Measurements from ENCODE around the gene THOP1. TPM values are rescaled to one million over a fixed set of nuclear protein-coding genes. Genes with fewer than 3 reads are reported as not detected.

Gene THOP1
- total and polyA plus RNA-seq, 10 of the 15 experiments (the other 5 are each of a cell fraction or from before 2014, with no cell fraction given), result 1.9 to 270 (median 169) TPM

GRCh38 chr19:2782936-2783780, 2.1 kb upstream of the THOP1 start, which contains the start of gene SGTA (continued):
- TF ChIP-seq, protein P1, sequence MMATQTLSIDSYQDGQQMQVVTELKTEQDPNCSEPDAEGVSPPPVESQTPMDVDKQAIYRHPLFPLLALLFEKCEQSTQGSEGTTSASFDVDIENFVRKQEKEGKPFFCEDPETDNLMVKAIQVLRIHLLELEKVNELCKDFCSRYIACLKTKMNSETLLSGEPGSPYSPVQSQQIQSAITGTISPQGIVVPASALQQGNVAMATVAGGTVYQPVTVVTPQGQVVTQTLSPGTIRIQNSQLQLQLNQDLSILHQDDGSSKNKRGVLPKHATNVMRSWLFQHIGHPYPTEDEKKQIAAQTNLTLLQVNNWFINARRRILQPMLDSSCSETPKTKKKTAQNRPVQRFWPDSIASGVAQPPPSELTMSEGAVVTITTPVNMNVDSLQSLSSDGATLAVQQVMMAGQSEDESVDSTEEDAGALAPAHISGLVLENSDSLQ (IDR thresholded peaks at IDR 0.05), result peak; percentile 78
- TF ChIP-seq RBBP5 (conservative IDR thresholded peaks at IDR 0.05) (no peak), TBL1XR1 (IDR thresholded peaks at IDR 0.05; ENCODE audit: low read depth, low read length) (peak; percentile 68; the same call in 1 of the 2 replicates), NRF1 (conservative IDR thresholded peaks at IDR 0.05; ENCODE audit: low read depth, low read length) (peak; percentile 94), TCF12 (IDR thresholded peaks at IDR 0.05; ENCODE audit: low read depth, low read length) (peak; percentile 94), ZSCAN29 (IDR thresholded peaks at IDR 0.05) (no peak), BRCA1 (IDR thresholded peaks at IDR 0.05; ENCODE audit: low read depth, low read length) (no peak), ZNF592 (IDR thresholded peaks at IDR 0.05) (no peak), ASH2L (IDR thresholded peaks at IDR 0.05; ENCODE audit: borderline replicate concordance, low read depth) (no peak), IRF4 (IDR thresholded peaks at IDR 0.05; ENCODE audit: low read depth, low read length) (peak; percentile 79), BMI1 (IDR thresholded peaks at IDR 0.05; ENCODE audit: borderline replicate concordance) (peak; percentile 98), NFXL1 (IDR thresholded peaks at IDR 0.05; ENCODE audit: borderline replicate concordance) (no peak), EZH2 (IDR thresholded peaks at IDR 0.05; ENCODE audit: borderline replicate concordance, control insufficient read depth, low read depth, low read length) (no peak), TAF1 (IDR thresholded peaks at IDR 0.05; ENCODE audit: borderline replicate concordance, low read depth, low read length) (peak; percentile 11; the same call in 1 of the 2 replicates), MEF2B (IDR thresholded peaks at IDR 0.05; ENCODE audit: partially characterized antibody, poor library complexity, severe bottlenecking) (peak; percentile 66), ATF7 (IDR thresholded peaks at IDR 0.05; ENCODE audit: low read depth) (peak; percentile 58), HDGF (IDR thresholded peaks at IDR 0.05) (peak; percentile 78), NKRF (conservative IDR thresholded peaks at IDR 0.05) (peak; percentile 56)
- TF ChIP-seq, protein P2, sequence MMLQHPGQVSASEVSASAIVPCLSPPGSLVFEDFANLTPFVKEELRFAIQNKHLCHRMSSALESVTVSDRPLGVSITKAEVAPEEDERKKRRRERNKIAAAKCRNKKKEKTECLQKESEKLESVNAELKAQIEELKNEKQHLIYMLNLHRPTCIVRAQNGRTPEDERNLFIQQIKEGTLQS (IDR thresholded peaks at IDR 0.05; ENCODE audit: borderline replicate concordance, extremely low read depth, low read depth, low read length), result peak; percentile 97
- TF ChIP-seq, protein P3, sequence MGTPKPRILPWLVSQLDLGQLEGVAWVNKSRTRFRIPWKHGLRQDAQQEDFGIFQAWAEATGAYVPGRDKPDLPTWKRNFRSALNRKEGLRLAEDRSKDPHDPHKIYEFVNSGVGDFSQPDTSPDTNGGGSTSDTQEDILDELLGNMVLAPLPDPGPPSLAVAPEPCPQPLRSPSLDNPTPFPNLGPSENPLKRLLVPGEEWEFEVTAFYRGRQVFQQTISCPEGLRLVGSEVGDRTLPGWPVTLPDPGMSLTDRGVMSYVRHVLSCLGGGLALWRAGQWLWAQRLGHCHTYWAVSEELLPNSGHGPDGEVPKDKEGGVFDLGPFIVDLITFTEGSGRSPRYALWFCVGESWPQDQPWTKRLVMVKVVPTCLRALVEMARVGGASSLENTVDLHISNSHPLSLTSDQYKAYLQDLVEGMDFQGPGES (IDR thresholded peaks at IDR 0.05), result peak; percentile 41; the same call in 1 of the 2 replicates
- TF ChIP-seq, protein P4, sequence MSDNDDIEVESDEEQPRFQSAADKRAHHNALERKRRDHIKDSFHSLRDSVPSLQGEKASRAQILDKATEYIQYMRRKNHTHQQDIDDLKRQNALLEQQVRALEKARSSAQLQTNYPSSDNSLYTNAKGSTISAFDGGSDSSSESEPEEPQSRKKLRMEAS (IDR thresholded peaks at IDR 0.05; ENCODE audit: low read depth, low read length), result peak; percentile 100

Data from GM12878 (cell line).